ENCODE results near the gene PTPRR. TPM values are rescaled to one million over a fixed set of nuclear protein-coding genes. Genes with fewer than 3 reads are reported as not detected.

The PTPRR gene
- total RNA-seq, 4 donors from 2014 or later = 0.57 to 2.1 (median 0.84) TPM

GRCh38 chr12:70640901-70641300 lies 279.6 kb downstream of the PTPRR start:
- Histone ChIP-seq H3K9me3 (no peaks in the 10 kb centered on the region), H3K27me3 (no peaks in the 10 kb centered on the region), H3K27ac (replicated peaks in 1 of 4) (no peak overlapping the region), H3K36me3 (no peaks in the 10 kb centered on the region), H3K4me3 (no peak overlapping the region), H3K4me1 (peaks cover 5 to 9% (median 7%) of the 10 kb centered on the region in 4 donors)
- intact Hi-C loops (cut with DNase I) = no loop called here
- 56% methylated on average over 1 of the region's 1 CpG for WGBS
- no peak for TF ChIP-seq EP300 (IDR thresholded peaks at IDR 0.05)
- TF ChIP-seq POLR2A (IDR thresholded peaks at IDR 0.05; ENCODE audit: low read depth) = no peak
- TF ChIP-seq POLR2AphosphoS5 (IDR thresholded peaks at IDR 0.05) = no peak
- no peak for TF ChIP-seq CTCF (IDR thresholded peaks at IDR 0.05)
- DNase-seq (ENCODE audit: extremely low spot score) = no peak

GRCh38 chr12:70639535-70639934 lies 281.0 kb downstream of the PTPRR start:
- Histone ChIP-seq H3K4me1 (no peaks in the 10 kb centered on the region), H3K9me3 (no peaks in the 10 kb centered on the region)
- 83% methylated on average over 2 of the region's 2 CpGs for WGBS

GRCh38 chr12:70638639-70639360 lies 281.7 kb downstream of the PTPRR start:
- no peak for TF ChIP-seq POLR2A (IDR thresholded peaks at IDR 0.05; ENCODE audit: low read depth)
- TF ChIP-seq POLR2AphosphoS5 (IDR thresholded peaks at IDR 0.05) = no peak
- TF ChIP-seq EP300 (IDR thresholded peaks at IDR 0.05) = no peak
- TF ChIP-seq CTCF (IDR thresholded peaks at IDR 0.05) = no peak
- Histone ChIP-seq H3K27me3 (no peaks in the 10 kb centered on the region), H3K27ac (replicated peaks in 1 of 4) (no peak overlapping the region), H3K4me1 (no peaks in the 10 kb centered on the region), H3K36me3 (no peaks in the 10 kb centered on the region), H3K4me3 (no peak overlapping the region), H3K9me3 (no peaks in the 10 kb centered on the region)
- no peak for DNase-seq (ENCODE audit: extremely low spot score)
- 52% methylated on average over 1 of the region's 1 CpG for WGBS
- intact Hi-C loops (cut with DNase I) = no loop called here

More at GRCh38 chr12:70639535-70639934, 281.0 kb downstream of the PTPRR start:
- Histone ChIP-seq H3K36me3 (no peaks in the 10 kb centered on the region), H3K27ac (replicated peaks in 1 of 4) (no peak overlapping the region), H3K4me3 (no peak overlapping the region), H3K27me3 (no peaks in the 10 kb centered on the region)
- DNase-seq (ENCODE audit: extremely low spot score) = no peak
- intact Hi-C loops (cut with DNase I) = no loop called here
- no peak for TF ChIP-seq POLR2AphosphoS5 (IDR thresholded peaks at IDR 0.05)
- no peak for TF ChIP-seq EP300 (IDR thresholded peaks at IDR 0.05)
- TF ChIP-seq POLR2A (IDR thresholded peaks at IDR 0.05; ENCODE audit: low read depth) = no peak
- TF ChIP-seq CTCF (IDR thresholded peaks at IDR 0.05) = no peak

- no peaks in the 10 kb centered on the region for H3K9me3 ChIP-seq
- H3K4me1 ChIP-seq = no peaks in the 10 kb centered on the region
- H3K27ac ChIP-seq (replicated peaks in 1 of 4) = peak within 1 kb of the TSS; percentile 39 to 64 (median 54)
- 64% methylated on average over 6 of the region's 6 CpGs for WGBS
- no peaks in the 10 kb centered on the region for H3K36me3 ChIP-seq
- no peak for TF ChIP-seq EP300 (IDR thresholded peaks at IDR 0.05)
- no peak for TF ChIP-seq POLR2A (IDR thresholded peaks at IDR 0.05; ENCODE audit: low read depth)
- TF ChIP-seq POLR2AphosphoS5 (IDR thresholded peaks at IDR 0.05) = no peak
- TF ChIP-seq CTCF (IDR thresholded peaks at IDR 0.05) = no peak
- no peak for DNase-seq (ENCODE audit: extremely low spot score)
- H3K27me3 ChIP-seq = no peaks in the 10 kb centered on the region
- peak within 1 kb of the TSS; percentile 24 to 43 (median 32) for H3K4me3 ChIP-seq
- intact Hi-C loops (cut with DNase I) = no loop called here
Observed at GRCh38 chr12:70637303-70638085, 283.0 kb downstream of the PTPRR start, which contains the start of gene PTPRB. PTPRB (minus strand) TSS chr12:70637429; CDS start chr12:70637395, 34 bp downstream.

All from esophagus muscularis mucosa (tissue), 4 donors.